ENCODE results near the gene ALPG. TPM values are rescaled to one million over a fixed set of nuclear protein-coding genes. Genes with fewer than 3 reads are reported as not detected.

ALPG gene
- total and polyA plus RNA-seq, 4 donors = not detected

- Histone ChIP-seq H3K27me3 (ENCODE audit: control insufficient read depth in 4 of 4, insufficient read depth in 4 of 4, low read length in 3 of 4) (peaks cover 0 to 3% (median 2%) of the 10 kb centered on the region in 4 donors), H3K4me1 (ENCODE audit: control insufficient read depth in 4 of 4, insufficient read depth in 4 of 4, low read length in 3 of 4) (no peaks in the 10 kb centered on the region), H3K9me3 (ENCODE audit: control insufficient read depth in 4 of 4, low read length in 3 of 4) (no peaks in the 10 kb centered on the region), H3K9ac (ENCODE audit: low read depth in 1 of 2, low read length in 2 of 2) (no peak overlapping the region), H3K4me3 (ENCODE audit: low read depth in 1 of 3, low read length in 3 of 3) (no peak overlapping the region), H3K36me3 (ENCODE audit: control insufficient read depth in 4 of 4, insufficient read depth in 3 of 4, low read depth in 1 of 4, low read length in 3 of 4) (no peaks in the 10 kb centered on the region), H3K27ac (ENCODE audit: low read depth in 1 of 2, low read length in 2 of 2) (no peak overlapping the region)
- no peak for DNase-seq (ENCODE audit: low spot score)
- TF ChIP-seq MAX (IDR thresholded peaks at IDR 0.05) (no peak), EGR1 (IDR thresholded peaks at IDR 0.05; ENCODE audit: low read depth in 2 of 2) (no peak), TAF1 (conservative IDR thresholded peaks at IDR 0.05) (no peak), HNF4G (IDR thresholded peaks at IDR 0.05) (no peak), ZBTB33 (IDR thresholded peaks at IDR 0.05) (no peak), RAD21 (IDR thresholded peaks at IDR 0.05) (no peak), SP1 (IDR thresholded peaks at IDR 0.05) (no peak), JUND (IDR thresholded peaks at IDR 0.05) (no peak), FOXA2 (IDR thresholded peaks at IDR 0.05) (no peak), YY1 (IDR thresholded peaks at IDR 0.05) (no peak), REST (IDR thresholded peaks at IDR 0.05) (no peak), NR2F2 (IDR thresholded peaks at IDR 0.05) (no peak), ATF3 (IDR thresholded peaks at IDR 0.05) (no peak), RXRA (IDR thresholded peaks at IDR 0.05) (no peak), GABPA (IDR thresholded peaks at IDR 0.05 in 1 of 2, conservative IDR thresholded peaks at IDR 0.05 in 1 of 2) (no peak), CTCF (IDR thresholded peaks at IDR 0.05; ENCODE audit: low read depth, low read length, missing input control) (no peak), HNF4A (conservative IDR thresholded peaks at IDR 0.05) (no peak), FOXA1 (IDR thresholded peaks at IDR 0.05) (no peak)
- 82% methylated on average over 1 of the region's 1 CpG for WGBS
Observed at GRCh38 chr2:232395586-232395985, 11.1 kb upstream of the ALPG start.

All from liver (tissue), 9 donors.